Measurements from ENCODE around the gene ARIH1. TPM values are rescaled to one million over a fixed set of nuclear protein-coding genes. Genes with fewer than 3 reads are reported as not detected.

The ARIH1 gene
- total RNA-seq, 2 donors from 2014 or later = 28.6 to 88.4 TPM

GRCh38 chr15:72585025-72585424 lies 110.9 kb downstream of the ARIH1 start:
- ATAC-seq (ENCODE audit: insufficient number of reproducible peaks, low FRiP score, low read depth) (no peak), DNase-seq (ENCODE audit: low spot score) (no peak)
- Histone ChIP-seq H3K36me3 (peaks cover 38% of the 10 kb centered on the region), H3K27me3 (replicated peaks; ENCODE audit: insufficient read depth) (no peaks in the 10 kb centered on the region), H3K27ac (no peak overlapping the region), H3K9me3 (no peaks in the 10 kb centered on the region), H3K4me1 (ENCODE audit: control insufficient read depth in 1 of 2, low read depth in 2 of 2) (no peaks in the 10 kb centered on the region), H3K4me3 (no peak overlapping the region)
- TF ChIP-seq, protein P1, sequence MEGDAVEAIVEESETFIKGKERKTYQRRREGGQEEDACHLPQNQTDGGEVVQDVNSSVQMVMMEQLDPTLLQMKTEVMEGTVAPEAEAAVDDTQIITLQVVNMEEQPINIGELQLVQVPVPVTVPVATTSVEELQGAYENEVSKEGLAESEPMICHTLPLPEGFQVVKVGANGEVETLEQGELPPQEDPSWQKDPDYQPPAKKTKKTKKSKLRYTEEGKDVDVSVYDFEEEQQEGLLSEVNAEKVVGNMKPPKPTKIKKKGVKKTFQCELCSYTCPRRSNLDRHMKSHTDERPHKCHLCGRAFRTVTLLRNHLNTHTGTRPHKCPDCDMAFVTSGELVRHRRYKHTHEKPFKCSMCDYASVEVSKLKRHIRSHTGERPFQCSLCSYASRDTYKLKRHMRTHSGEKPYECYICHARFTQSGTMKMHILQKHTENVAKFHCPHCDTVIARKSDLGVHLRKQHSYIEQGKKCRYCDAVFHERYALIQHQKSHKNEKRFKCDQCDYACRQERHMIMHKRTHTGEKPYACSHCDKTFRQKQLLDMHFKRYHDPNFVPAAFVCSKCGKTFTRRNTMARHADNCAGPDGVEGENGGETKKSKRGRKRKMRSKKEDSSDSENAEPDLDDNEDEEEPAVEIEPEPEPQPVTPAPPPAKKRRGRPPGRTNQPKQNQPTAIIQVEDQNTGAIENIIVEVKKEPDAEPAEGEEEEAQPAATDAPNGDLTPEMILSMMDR (IDR thresholded peaks at IDR 0.05) = no peak

GRCh38 chr15:72585476-72586058 lies 111.4 kb downstream of the ARIH1 start:
- no peak for ATAC-seq (ENCODE audit: insufficient number of reproducible peaks, low FRiP score, low read depth)
- peaks cover 34% of the 10 kb centered on the region for H3K36me3 ChIP-seq
- TF ChIP-seq, protein P1 (IDR thresholded peaks at IDR 0.05) = no peak
- no peaks in the 10 kb centered on the region for H3K27me3 ChIP-seq (replicated peaks; ENCODE audit: insufficient read depth)
- H3K27ac ChIP-seq = no peak overlapping the region
- H3K4me3 ChIP-seq = no peak overlapping the region
- no peak for DNase-seq (ENCODE audit: low spot score)
- no peaks in the 10 kb centered on the region for H3K9me3 ChIP-seq
- peaks cover 0 to 3% of the 10 kb centered on the region in 2 donors for H3K4me1 ChIP-seq (ENCODE audit: control insufficient read depth in 1 of 2, low read depth in 2 of 2)

DNA sequence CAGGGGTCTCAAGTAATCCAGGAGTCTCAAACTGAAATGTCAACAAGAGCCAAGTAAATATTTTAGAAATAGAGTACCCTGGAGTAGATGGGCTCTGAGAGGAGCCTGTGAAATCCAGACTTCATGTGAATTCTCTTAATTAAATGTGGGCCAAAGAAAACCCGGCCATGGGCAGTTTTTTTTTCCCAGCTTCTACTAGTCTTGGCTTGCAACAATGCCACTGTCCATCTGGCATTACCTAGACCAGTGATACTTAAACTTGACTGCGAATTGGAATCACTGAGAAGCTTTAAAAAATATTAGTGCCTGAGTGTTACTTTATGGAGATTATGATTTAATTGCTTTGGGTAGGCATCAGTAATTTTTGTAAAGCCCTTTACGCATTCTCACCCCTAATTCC lies 114.0 kb downstream of the ARIH1 start:
- peaks cover 4 to 17% of the 10 kb centered on the region in 2 donors for H3K4me1 ChIP-seq (ENCODE audit: control insufficient read depth in 1 of 2, low read depth in 2 of 2)
- peaks cover 12% of the 10 kb centered on the region for H3K36me3 ChIP-seq
- no peaks in the 10 kb centered on the region for H3K9me3 ChIP-seq
- no peak for DNase-seq (ENCODE audit: low spot score)
- H3K4me3 ChIP-seq = no peak overlapping the region
- ATAC-seq (ENCODE audit: insufficient number of reproducible peaks, low FRiP score, low read depth) = no peak
- no peaks in the 10 kb centered on the region for H3K27me3 ChIP-seq (replicated peaks; ENCODE audit: insufficient read depth)
- no peak overlapping the region for H3K27ac ChIP-seq
- TF ChIP-seq, protein P1 (IDR thresholded peaks at IDR 0.05) = no peak

DNA sequence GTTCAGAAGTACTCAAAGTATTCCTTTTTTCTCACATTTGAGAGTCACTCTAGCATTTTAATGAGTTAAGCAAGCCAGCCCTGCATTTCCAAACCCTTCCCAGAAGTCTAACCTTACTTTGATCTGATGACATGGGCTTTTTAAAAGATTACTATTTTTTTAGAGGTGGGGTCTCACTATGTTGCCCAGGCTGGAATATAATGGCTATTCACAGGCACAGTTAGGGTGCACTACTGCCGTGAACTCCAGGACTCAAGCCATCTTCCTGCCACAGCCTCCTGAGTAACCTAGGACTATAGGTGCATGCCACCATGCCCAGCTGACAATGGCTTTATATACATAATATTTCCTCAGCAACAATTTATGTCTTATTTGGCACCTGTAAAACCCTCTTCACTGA lies 116.3 kb downstream of the ARIH1 start:
- ATAC-seq (ENCODE audit: insufficient number of reproducible peaks, low FRiP score, low read depth) = no peak
- peaks cover 4 to 17% of the 10 kb centered on the region in 2 donors for H3K4me1 ChIP-seq (ENCODE audit: control insufficient read depth in 1 of 2, low read depth in 2 of 2)
- H3K36me3 ChIP-seq = no peaks in the 10 kb centered on the region
- no peaks in the 10 kb centered on the region for H3K27me3 ChIP-seq (replicated peaks; ENCODE audit: insufficient read depth)
- no peak overlapping the region for H3K4me3 ChIP-seq
- peak overlapping the region; percentile 47 to 60 for H3K27ac ChIP-seq
- no peak for DNase-seq (ENCODE audit: low spot score)
- H3K9me3 ChIP-seq = no peaks in the 10 kb centered on the region
- TF ChIP-seq, protein P1 (IDR thresholded peaks at IDR 0.05) = no peak

GRCh38 chr15:72591361-72591760 lies 117.2 kb downstream of the ARIH1 start:
- Histone ChIP-seq H3K4me3 (peak overlapping the region; percentile 6), H3K4me1 (ENCODE audit: control insufficient read depth in 1 of 2, low read depth in 2 of 2) (peaks cover 4 to 17% of the 10 kb centered on the region in 2 donors), H3K9me3 (no peaks in the 10 kb centered on the region), H3K27ac (peak overlapping the region; percentile 47 to 60), H3K27me3 (replicated peaks; ENCODE audit: insufficient read depth) (no peaks in the 10 kb centered on the region), H3K36me3 (no peaks in the 10 kb centered on the region)
- no peak for DNase-seq (ENCODE audit: low spot score)
- no peak for ATAC-seq (ENCODE audit: insufficient number of reproducible peaks, low FRiP score, low read depth)
- TF ChIP-seq, protein P1 (IDR thresholded peaks at IDR 0.05) = no peak
